HL-60 (cell line): ENCODE measurements around the gene AP1S3.

Experiments used
- DNase-seq, 2 experiments: peaks; one replicate each; pipeline ENCODE4 v3.0.0-alpha.2; 2010 to 2020; ENCODE audit warnings: low read depth in 1 of 2, low spot score in 1 of 2
- H3K27ac ChIP-seq: fragments of 250-450 bp; sonication (Bioruptor Pico); replicated peaks from 2 replicates; pipeline ENCODE4 v1.5.1; 2020; ENCODE audit warnings: mild to moderate bottlenecking, moderate library complexity
- H3K27me3 ChIP-seq: fragments of 250-450 bp; sonication (Bioruptor Pico); 2 replicates; pipeline ENCODE4 v1.5.1; 2021; ENCODE audit warnings: mild to moderate bottlenecking, moderate library complexity; ENCODE audit not compliant: insufficient read depth, poor library complexity, severe bottlenecking
- H3K4me3 ChIP-seq: replicated peaks from 2 replicates; pipeline ENCODE4 v1.5.1; 2011; ENCODE audit warnings: mild to moderate bottlenecking, control low read depth, low read length; ENCODE audit not compliant: insufficient read depth
- CTCF ChIP-seq: IDR thresholded peaks from one replicate; pipeline ENCODE4 v1.5.1; 2011; ENCODE audit warnings: low read length, control low read depth, inconsistent platforms; ENCODE audit not compliant: insufficient read depth
- GABPA ChIP-seq: IDR thresholded peaks from 2 replicates; pipeline ENCODE4 v1.6.1; 2012; ENCODE audit warnings: low read depth
- POLR2AphosphoS5 ChIP-seq: IDR thresholded peaks from 2 replicates; pipeline ENCODE4 v1.6.1; 2012; ENCODE audit warnings: low read depth
- REST ChIP-seq: IDR thresholded peaks from 2 replicates; pipeline ENCODE4 v1.6.1; 2012; ENCODE audit warnings: low read depth; ENCODE audit not compliant: insufficient replicate concordance
- SPI1 ChIP-seq: IDR thresholded peaks from 2 replicates; pipeline ENCODE4 v1.6.1; 2012; ENCODE audit warnings: low read depth, mild to moderate bottlenecking, borderline replicate concordance

Gene AP1S3

GRCh38 chr2:223811757-223812156 is 25.6 kb downstream of the AP1S3 start:
- H3K27ac ChIP-seq: no peak overlapping the region
- H3K27me3 ChIP-seq: no peaks in the 10 kb centered on the region
- TF ChIP-seq GABPA: no peak
- DNase-seq: no peak
- no peak overlapping the region for H3K4me3 ChIP-seq

- H3K4me3 ChIP-seq: no peak overlapping the region
- no peak for DNase-seq
- H3K27me3 ChIP-seq: no peaks in the 10 kb centered on the region
- TF ChIP-seq CTCF: no peak
- no peak for TF ChIP-seq POLR2AphosphoS5
- TF ChIP-seq REST: no peak
- TF ChIP-seq GABPA: no peak
- TF ChIP-seq SPI1: no peak
- no peak overlapping the region for H3K27ac ChIP-seq
Observed at GRCh38 chr2:223805008-223805407, 32.4 kb downstream of the AP1S3 start.

- DNase-seq: no peak
Observed at GRCh38 chr2:223801736-223802135, 35.6 kb downstream of the AP1S3 start.

More at GRCh38 chr2:223801736-223802135, 35.6 kb downstream of the AP1S3 start:
- TF ChIP-seq GABPA: no peak
- TF ChIP-seq CTCF: no peak
- TF ChIP-seq POLR2AphosphoS5: no peak
- no peak for TF ChIP-seq SPI1
- no peak for TF ChIP-seq REST
- Histone ChIP-seq H3K27ac (no peak overlapping the region), H3K27me3 (no peaks in the 10 kb centered on the region), H3K4me3 (no peak overlapping the region)
